Inflammatory macrophage (primary cell): ENCODE results near the gene HMGCS2.
"Not testable (repeated sequence)": the region's sequence is repeated elsewhere in the genome, so short reads cannot be mapped to it uniquely, and the experiment has no call there.

Source experiments
- DNase-seq, 2 donors: peaks; one replicate each; pipeline ENCODE4 v3.0.0-alpha.2; 2020 to 2022

HMGCS2 gene

GRCh38 chr1:119787776-119788175 lies 19.1 kb upstream of the HMGCS2 start:
- peak in 1 of 2 donors; percentile 16 for DNase-seq

GRCh38 chr1:119786473-119787050 lies 17.9 kb upstream of the HMGCS2 start:
- peak; percentile 19 to 30 for DNase-seq

DNA sequence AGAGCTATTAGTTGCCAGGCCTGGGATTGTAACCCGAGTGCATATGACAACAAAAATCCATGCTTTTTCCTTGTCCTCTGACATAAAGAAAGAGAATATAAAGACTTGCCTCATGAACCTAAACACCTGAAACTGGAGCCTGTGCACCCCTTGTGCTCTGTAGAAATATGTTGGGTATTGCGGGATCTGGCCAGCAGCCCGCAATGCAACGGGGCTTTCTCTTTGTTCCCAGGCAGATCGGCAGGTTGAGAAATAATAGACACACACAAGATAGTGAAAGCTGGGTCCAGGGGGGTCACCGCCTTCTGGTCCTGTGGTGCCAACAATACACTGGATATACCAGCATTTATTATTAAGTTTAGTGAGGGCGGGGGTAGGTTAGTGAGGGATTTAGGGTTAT lies 17.3 kb upstream of the HMGCS2 start:
- not testable (repeated sequence) for DNase-seq

DNA sequence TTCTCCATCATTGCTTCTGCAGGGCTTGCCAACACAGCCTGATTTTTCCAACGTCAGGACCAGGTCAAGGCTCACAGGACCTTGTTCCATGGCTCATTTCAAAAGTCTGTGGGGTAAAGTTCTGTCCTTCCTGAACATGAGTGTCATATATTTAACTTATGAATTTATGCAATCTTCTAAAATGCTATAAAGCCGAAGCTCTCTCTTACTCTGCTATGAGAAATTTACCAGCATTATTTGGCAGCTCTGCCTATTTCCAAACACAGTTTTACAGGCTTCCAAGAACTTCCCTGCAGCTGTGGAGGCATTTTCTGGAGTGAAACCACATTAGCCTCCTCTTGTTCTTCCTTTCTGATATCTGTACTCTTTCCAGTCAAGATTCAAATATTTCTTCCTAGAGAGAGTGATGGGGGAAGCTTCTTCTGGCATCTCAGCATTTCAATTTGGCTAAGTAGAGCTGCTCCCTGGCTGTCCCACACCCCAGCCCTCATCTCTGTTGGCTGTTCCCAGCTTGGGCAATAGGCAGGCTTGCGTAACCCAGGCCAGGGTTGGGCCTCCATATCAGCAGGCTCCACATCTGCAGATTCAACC lies 15.6 kb upstream of the HMGCS2 start:
- DNase-seq: peak; percentile 51 to 55

DNA sequence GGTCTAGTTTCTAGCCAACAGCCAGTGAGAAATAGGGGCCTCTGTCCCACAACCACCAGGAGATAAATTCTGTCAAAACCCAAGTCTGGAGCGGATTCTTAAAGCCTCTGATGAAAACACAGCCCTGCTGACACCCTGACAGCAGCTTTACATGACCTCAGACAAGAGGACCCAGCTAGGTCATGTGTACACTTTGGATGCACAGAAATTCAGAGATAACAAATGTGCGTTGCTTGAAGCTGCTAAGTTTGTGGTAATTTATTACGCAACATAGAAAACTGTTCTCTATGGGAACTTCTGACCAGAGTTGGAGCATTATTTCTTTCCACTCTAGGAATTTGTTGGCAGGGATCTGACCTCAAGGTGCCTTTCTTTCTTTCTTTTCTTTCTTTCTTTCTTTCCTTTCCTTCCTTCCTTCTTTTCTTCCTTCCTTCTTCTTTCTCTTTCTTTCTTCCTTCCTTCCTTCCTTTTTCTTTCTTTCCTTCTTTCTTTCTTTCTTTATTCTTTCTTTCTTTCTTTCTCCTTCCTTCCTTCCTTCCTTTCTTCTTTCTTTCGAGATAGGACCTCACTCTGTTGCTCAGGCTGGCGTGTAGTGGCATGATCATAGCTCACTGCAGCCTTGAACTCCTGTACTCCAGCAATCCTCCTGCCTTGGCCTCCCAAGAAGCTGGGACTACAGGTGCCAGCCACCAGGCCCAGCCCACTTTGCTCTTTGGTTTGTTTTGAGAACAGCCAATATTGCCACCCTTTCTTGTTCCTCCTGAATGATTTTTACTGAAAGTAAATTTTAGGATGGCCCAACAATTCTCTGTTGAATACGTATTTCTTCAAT lies 14.9 kb upstream of the HMGCS2 start:
- DNase-seq: peak; percentile 15 to 34

GRCh38 chr1:119782631-119783325 lies 14.1 kb upstream of the HMGCS2 start:
- DNase-seq: no peak

- no peak for DNase-seq
Observed at GRCh38 chr1:119781434-119782210, 12.9 kb upstream of the HMGCS2 start.

DNA sequence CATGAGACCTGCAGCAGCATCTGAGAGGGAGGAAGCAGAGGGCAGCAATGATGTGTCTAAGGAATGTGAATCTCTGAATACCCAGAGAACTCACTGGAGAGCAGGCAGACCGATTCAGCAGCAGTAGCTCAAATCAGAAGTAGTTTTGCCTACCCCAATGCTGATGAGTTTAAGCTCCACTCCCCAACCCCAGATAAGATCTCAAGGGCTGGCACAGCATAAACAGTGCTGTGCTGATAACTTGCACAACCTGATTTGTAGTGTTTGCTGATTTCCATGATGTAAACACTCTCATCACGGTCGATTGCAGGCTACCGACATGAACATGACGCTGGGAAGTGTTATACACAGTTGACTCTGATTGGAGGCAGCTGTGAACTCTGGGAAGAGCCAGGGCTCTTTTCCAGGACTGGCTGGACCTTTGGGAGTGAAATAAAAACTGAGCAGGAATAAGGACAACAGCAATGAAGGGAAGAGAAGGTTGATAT lies 11.2 kb upstream of the HMGCS2 start:
- DNase-seq: no peak

- DNase-seq: no peak
Observed at GRCh38 chr1:119778886-119779560, 10.3 kb upstream of the HMGCS2 start.

GRCh38 chr1:119778359-119778758 lies 9.7 kb upstream of the HMGCS2 start:
- no peak for DNase-seq

GRCh38 chr1:119774746-119775490 lies 6.2 kb upstream of the HMGCS2 start:
- no peak for DNase-seq

- DNase-seq: no peak
Observed at GRCh38 chr1:119773711-119774241, 5.1 kb upstream of the HMGCS2 start.

DNA sequence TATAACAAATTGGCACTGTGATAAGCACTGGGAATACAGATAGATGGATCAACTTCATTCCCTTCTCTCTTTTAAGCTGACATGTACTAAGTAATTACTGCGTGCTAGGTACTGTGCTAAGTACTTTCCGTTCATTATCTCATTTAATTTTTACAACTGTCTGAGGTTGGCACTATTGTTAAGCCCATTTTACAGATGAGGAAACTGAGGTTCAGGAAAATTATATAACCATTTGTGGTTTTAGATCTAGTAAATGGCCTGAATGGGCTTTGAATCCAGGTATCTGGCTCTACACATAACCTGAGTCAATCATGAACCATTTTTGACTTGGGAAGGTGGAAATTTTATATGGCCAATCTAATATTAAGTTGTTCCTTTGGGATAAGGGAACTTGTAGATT lies 3.6 kb upstream of the HMGCS2 start:
- no peak for DNase-seq

GRCh38 chr1:119771770-119772169 lies 3.1 kb upstream of the HMGCS2 start:
- DNase-seq: no peak

DNA sequence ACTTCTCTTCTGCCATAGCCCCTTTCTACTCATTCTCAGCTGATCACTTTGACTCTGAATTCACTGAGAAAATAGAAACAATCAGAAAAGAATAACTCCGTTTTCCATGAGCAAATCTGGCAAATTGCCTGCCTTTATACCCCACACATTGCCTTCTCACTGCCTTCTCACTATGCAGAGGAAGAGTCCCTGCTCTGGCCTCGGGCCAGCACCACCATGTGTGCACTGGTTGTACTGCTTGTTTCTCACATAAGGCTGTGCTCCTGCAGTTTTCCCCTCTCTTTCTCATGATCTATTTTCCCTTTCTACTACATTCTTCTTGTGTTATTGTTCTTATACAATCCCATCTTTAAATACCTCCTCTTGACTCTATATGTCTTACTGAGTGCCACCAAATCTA lies 2.3 kb upstream of the HMGCS2 start:
- DNase-seq: no peak

GRCh38 chr1:119767486-119767885 lies 1.2 kb downstream of the HMGCS2 start:
- no peak for DNase-seq

DNA sequence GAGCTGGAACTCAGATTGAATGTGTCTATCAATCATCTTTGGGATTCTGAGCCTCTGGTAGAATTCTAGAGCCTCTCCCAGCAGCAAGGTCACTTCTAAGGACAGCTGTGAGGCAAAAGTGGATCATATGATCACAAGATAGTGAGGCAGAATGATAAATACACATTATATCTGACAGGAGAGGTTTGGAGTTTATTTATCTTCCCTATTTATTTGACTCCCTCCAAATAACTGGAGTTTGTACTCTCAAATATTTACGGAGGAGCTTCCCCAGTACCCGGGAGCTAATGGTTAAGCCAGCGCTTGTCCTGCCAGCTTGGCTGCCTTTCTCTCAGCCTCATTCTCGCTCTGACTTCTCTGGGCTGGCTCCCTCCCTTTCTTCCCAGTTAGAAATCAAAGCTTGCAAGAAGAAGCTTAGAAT lies 2.3 kb downstream of the HMGCS2 start:
- DNase-seq: no peak

- DNase-seq: no peak
Observed at GRCh38 chr1:119764220-119764619, 4.5 kb downstream of the HMGCS2 start.

GRCh38 chr1:119762953-119763352 lies 5.8 kb downstream of the HMGCS2 start:
- DNase-seq: no peak

GRCh38 chr1:119762409-119762808 lies 6.3 kb downstream of the HMGCS2 start:
- no peak for DNase-seq

DNA sequence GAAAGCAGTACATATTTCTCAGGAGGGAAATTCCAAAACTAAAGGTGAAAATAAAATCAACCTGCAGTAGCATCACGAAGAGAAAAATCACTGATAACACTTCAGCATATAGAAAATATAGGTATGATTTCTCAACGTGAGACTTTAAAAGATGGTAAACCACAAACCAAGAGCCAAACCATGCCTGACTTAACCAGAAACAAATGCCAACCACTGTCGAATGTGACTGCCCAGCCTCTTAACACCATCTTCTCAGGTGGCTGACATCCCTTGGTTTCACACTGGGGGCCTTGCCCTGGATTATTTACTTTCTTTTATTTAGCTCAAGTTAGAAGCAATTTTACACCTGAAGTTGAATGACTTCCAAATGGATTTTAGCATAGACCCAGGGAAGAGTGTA lies 10.1 kb downstream of the HMGCS2 start:
- no peak for DNase-seq
